GM10266 (cell line): ENCODE results near the gene MYO3B.

Source experiments
- DNase-seq: peaks from one replicate; pipeline ENCODE4 v3.0.0; 2012; ENCODE audit errors: extremely low spot score
- CTCF ChIP-seq: IDR thresholded peaks from 2 replicates; pipeline ENCODE4 v1.5.1; 2012; ENCODE audit warnings: mild to moderate bottlenecking, low read depth; ENCODE audit not compliant: control insufficient read depth, insufficient read depth; ENCODE audit errors: missing control alignments

The MYO3B gene

GRCh38 chr2:170216428-170216827, 38.5 kb downstream of the MYO3B start:
- DNase-seq = no peak
- TF ChIP-seq CTCF = no peak

GRCh38 chr2:170216981-170217380, 39.0 kb downstream of the MYO3B start:
- DNase-seq = no peak

GRCh38 chr2:170217778-170218251, 39.9 kb downstream of the MYO3B start:
- no peak for DNase-seq
- no peak for TF ChIP-seq CTCF

More at GRCh38 chr2:170216981-170217380, 39.0 kb downstream of the MYO3B start:
- TF ChIP-seq CTCF = no peak

- no peak for TF ChIP-seq CTCF
- DNase-seq = no peak
Measured at GRCh38 chr2:170218456-170218855, 40.5 kb downstream of the MYO3B start.

- DNase-seq = no peak
- no peak for TF ChIP-seq CTCF
Measured at GRCh38 chr2:170218931-170219330, 41.0 kb downstream of the MYO3B start.

- DNase-seq = no peak
- TF ChIP-seq CTCF = no peak
Measured at GRCh38 chr2:170221317-170222288, 43.7 kb downstream of the MYO3B start.

GRCh38 chr2:170222298-170222697, 44.4 kb downstream of the MYO3B start:
- DNase-seq = no peak
- TF ChIP-seq CTCF = no peak
